ENCODE results near the gene PKN3.
"Not testable (repeated sequence)": the region's sequence is repeated elsewhere in the genome, so short reads cannot be mapped to it uniquely, and the experiment has no call there.

PKN3 gene

DNA sequence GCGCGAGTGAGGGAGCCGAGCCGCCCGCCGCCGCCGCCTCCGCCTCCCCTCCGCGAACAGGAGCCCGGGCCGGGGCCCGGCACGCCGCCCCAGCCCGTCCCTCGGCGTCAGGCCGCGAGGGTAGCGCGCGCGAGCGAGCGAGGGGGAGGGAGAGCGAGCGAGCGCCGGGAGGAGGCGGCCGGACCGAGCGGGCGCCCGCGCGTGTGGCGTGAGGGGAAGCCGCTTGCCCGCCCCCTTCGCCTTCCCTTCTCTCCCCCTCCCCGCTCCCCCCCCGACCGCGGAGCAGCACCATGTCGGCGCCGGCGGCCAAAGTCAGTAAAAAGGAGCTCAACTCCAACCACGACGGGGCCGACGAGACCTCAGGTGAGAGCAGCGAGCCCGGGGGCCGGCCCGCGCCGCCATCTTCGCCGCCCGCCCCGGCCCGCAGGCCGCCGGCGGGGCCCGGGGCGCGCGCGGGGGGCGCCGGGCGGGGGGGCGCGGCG lies 13.0 kb upstream of the PKN3 start:
- TF ChIP-seq, protein P1, sequence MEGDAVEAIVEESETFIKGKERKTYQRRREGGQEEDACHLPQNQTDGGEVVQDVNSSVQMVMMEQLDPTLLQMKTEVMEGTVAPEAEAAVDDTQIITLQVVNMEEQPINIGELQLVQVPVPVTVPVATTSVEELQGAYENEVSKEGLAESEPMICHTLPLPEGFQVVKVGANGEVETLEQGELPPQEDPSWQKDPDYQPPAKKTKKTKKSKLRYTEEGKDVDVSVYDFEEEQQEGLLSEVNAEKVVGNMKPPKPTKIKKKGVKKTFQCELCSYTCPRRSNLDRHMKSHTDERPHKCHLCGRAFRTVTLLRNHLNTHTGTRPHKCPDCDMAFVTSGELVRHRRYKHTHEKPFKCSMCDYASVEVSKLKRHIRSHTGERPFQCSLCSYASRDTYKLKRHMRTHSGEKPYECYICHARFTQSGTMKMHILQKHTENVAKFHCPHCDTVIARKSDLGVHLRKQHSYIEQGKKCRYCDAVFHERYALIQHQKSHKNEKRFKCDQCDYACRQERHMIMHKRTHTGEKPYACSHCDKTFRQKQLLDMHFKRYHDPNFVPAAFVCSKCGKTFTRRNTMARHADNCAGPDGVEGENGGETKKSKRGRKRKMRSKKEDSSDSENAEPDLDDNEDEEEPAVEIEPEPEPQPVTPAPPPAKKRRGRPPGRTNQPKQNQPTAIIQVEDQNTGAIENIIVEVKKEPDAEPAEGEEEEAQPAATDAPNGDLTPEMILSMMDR (IDR thresholded peaks at IDR 0.05; ENCODE audit: insufficient read depth, low read length, poor library complexity, severe bottlenecking) = no peak
- H3K4me3 ChIP-seq (replicated peaks; ENCODE audit: low read depth, low read length) = peak overlapping the region; percentile 75
- no peak for DNase-seq (ENCODE audit: extremely low read depth, insufficient read length)
- no peaks in the 10 kb centered on the region for H3K27me3 ChIP-seq (replicated peaks; ENCODE audit: control insufficient read depth, insufficient read depth, low read length)
- peaks cover 2% of the 10 kb centered on the region; the same call in 1 of the 2 replicates for H3K36me3 ChIP-seq (ENCODE audit: control insufficient read depth, insufficient read depth, low read length)

DNA sequence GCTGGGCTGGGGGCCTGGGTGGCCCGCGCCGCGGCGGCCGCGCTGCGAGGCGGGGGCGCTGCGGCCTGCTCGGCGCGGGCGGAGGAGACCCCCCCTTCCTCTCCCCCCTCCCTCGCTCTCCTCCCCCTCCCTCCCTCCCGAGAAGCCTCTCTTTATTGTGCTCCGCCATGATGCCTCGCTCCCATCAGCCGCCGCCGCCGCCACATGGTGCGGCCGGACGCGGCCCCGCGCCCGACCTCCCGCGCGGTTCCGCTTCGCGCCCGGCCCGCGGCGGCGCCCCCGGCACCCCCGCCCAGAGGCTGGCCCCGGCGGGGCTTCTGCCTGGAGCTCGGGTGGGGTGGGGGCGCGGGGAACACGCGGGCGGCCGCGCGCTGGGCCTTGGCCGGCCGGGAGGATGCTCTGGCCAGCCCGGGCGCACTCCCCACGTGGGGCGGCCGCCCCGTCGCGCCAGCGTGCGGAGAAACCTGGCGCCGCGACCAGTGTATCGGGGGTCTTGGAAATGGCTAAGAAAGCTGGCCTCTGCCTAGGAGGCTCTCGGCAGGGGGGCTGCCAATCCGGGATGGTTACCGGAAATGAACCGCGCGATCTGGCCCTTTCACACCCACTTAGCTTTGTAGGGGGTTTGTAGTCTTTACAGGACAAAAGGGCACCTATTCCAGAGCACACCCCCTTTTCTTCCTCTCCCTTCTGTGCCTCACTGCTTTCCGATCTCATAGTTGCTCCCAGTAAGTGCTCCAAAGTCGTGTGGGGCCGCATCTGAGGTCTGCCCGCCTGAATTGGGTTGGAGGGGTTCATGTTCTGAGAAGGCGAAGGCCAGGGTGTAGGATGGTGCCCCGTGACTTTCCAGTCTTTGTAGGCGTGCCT lies 12.3 kb upstream of the PKN3 start:
- Histone ChIP-seq H3K4me3 (replicated peaks; ENCODE audit: low read depth, low read length) (peak overlapping the region; percentile 95), H3K36me3 (ENCODE audit: control insufficient read depth, insufficient read depth, low read length) (peaks cover 2% of the 10 kb centered on the region; the same call in 1 of the 2 replicates), H3K27me3 (replicated peaks; ENCODE audit: control insufficient read depth, insufficient read depth, low read length) (no peaks in the 10 kb centered on the region)
- peak; percentile 48 for DNase-seq (ENCODE audit: extremely low read depth, insufficient read length)
- TF ChIP-seq, protein P1 (IDR thresholded peaks at IDR 0.05; ENCODE audit: insufficient read depth, low read length, poor library complexity, severe bottlenecking) = no peak

DNA sequence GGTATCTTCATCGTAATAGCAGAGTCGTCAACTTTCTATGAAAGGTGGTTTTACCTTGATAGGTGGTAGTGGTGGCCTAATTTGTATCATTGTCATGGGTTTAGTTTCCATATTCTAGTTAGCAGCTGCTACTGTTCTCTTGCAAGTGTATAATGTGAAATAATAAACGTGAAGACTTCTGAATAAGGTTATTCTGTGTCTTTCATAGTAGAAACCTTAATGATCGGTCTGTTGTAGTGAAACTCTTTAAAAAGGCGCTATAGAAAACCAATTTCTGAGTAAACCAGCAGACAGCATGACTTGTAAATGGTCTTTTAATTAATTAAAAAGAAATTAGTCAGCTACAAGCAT lies 11.6 kb upstream of the PKN3 start:
- H3K36me3 ChIP-seq (ENCODE audit: control insufficient read depth, insufficient read depth, low read length) = peaks cover 2% of the 10 kb centered on the region; the same call in 1 of the 2 replicates

DNA sequence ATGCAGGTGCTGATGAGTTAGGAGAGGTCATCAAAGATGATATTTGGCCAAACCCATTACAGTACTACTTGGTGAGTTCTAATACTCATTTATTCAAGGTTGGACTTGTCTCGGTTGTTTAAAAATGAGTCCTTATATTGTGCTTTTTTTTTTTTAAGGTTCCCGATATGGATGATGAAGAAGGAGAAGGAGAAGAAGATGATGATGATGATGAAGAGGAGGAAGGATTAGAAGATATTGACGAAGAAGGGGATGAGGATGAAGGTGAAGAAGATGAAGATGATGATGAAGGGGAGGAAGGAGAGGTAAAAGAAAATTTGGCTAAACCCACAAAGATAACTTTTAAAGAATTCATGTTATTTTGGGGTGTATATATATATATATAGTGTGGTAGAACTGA lies 8.6 kb upstream of the PKN3 start:
- H3K27me3 ChIP-seq (replicated peaks; ENCODE audit: control insufficient read depth, insufficient read depth, low read length); H3K4me3 ChIP-seq (replicated peaks; ENCODE audit: low read depth, low read length); DNase-seq (ENCODE audit: extremely low read depth, insufficient read length); H3K36me3 ChIP-seq (ENCODE audit: control insufficient read depth, insufficient read depth, low read length): not testable (repeated sequence)

More for the DNA sequence above, 11.6 kb upstream of the PKN3 start:
- TF ChIP-seq, protein P1 (IDR thresholded peaks at IDR 0.05; ENCODE audit: insufficient read depth, low read length, poor library complexity, severe bottlenecking) = no peak
- Histone ChIP-seq H3K27me3 (replicated peaks; ENCODE audit: control insufficient read depth, insufficient read depth, low read length) (no peaks in the 10 kb centered on the region), H3K4me3 (replicated peaks; ENCODE audit: low read depth, low read length) (peak overlapping the region; percentile 95)
- no peak for DNase-seq (ENCODE audit: extremely low read depth, insufficient read length)

DNA sequence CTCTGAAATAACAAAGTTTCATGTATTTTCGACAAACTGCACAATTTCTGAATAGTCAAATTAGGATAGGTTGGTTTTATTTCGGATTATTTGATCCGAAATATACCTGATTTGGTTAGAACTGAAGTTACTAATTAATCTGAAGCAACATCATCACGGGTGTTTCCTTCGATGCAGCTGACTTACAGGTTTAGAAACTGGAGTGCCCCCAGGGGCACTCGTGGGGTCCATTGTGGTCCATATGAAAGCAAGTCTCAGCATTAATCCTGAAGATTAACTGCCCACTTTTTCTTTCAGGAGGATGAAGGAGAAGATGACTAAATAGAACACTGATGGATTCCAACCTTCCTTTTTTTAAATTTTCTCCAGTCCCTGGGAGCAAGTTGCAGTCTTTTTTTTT lies 8.0 kb upstream of the PKN3 start:
- TF ChIP-seq, protein P1 (IDR thresholded peaks at IDR 0.05; ENCODE audit: insufficient read depth, low read length, poor library complexity, severe bottlenecking) = no peak
- Histone ChIP-seq H3K4me3 (replicated peaks; ENCODE audit: low read depth, low read length) (no peak overlapping the region), H3K36me3 (ENCODE audit: control insufficient read depth, insufficient read depth, low read length) (peaks cover 8% of the 10 kb centered on the region), H3K27me3 (replicated peaks; ENCODE audit: control insufficient read depth, insufficient read depth, low read length) (no peaks in the 10 kb centered on the region)
- no peak for DNase-seq (ENCODE audit: extremely low read depth, insufficient read length)

DNA sequence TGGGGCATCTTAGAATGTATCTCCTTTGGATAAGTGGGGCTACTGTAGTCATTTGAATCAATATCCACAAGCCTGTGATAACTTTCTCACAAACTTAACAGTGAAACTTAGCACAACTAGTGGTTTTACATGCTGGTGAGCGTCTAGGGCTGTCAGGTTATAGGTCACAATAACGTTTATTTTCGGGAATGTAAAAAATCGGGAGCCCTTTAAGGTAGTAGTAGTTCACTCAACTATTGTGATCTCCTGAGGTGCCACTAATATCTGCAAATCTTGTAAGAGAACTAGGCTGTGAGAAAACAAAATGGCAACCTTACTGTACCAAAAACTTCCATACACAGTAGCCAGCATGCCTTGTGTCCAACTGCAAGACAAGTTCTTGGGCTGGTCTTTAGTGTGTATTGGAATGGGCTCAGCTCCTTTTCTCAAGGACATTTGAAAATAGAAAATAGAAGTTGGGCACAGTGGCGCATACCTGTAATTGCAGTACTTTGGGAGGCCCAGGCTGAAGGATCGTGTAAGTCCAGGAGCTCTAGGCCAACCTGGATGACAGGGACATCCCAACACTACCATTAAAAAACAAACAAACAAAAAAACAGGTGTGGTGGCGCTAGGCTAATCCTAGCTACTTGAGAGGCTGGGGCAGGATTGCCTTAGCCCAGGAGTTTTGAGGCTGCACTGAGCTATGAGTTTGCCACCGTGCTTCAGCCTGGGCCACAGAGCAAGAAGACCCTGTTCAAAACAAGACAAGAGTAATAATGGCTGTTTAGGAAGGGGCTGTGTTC lies 5.2 kb upstream of the PKN3 start:
- H3K4me3 ChIP-seq (replicated peaks; ENCODE audit: low read depth, low read length) = no peak overlapping the region
- H3K27me3 ChIP-seq (replicated peaks; ENCODE audit: control insufficient read depth, insufficient read depth, low read length) = no peaks in the 10 kb centered on the region
- H3K36me3 ChIP-seq (ENCODE audit: control insufficient read depth, insufficient read depth, low read length) = peaks cover 8% of the 10 kb centered on the region
- TF ChIP-seq, protein P1 (IDR thresholded peaks at IDR 0.05; ENCODE audit: insufficient read depth, low read length, poor library complexity, severe bottlenecking) = no peak
- no peak for DNase-seq (ENCODE audit: extremely low read depth, insufficient read length)

DNA sequence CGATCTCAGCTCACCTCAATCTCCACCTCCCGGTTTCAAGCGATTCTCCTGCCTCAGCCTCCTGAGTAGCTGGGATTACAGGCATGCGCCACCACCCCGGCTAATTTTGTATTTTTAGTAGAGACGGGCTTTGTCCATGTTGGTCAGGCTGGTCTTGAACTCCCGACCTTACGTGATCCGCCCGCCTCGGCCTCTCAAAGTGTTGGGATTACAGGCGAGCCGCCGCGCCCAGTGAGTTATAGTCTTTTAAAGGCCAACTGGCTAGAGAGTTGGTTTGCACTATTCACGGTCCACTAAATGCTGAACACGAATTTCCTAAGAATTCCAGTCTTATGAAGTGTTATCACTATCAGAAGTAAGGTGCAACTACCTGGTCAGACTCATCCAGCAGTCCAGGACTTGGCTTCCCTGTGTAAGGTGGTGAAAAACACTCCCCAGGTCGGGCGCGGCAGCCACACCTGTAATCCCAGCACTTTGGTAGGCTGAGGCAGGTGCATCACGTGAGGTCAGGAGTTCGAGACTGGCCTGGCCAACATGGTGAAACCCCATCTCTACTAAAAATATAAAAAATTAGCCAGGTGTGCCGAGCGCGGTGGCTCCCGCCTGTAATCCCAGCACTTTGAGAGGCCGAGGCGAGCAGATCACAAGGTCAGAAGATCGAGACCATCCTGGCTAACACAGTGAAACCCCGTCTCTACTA lies 3.1 kb upstream of the PKN3 start:
- H3K4me3 ChIP-seq (replicated peaks; ENCODE audit: low read depth, low read length); DNase-seq (ENCODE audit: extremely low read depth, insufficient read length); H3K27me3 ChIP-seq (replicated peaks; ENCODE audit: control insufficient read depth, insufficient read depth, low read length); H3K36me3 ChIP-seq (ENCODE audit: control insufficient read depth, insufficient read depth, low read length): not testable (repeated sequence)

Data from GM06990 (cell line).